AG10803 (cell line): Measurements from ENCODE around the gene PIR.

Experiments
- DNase-seq: peaks from one replicate; pipeline ENCODE4 v3.0.0; 2010; ENCODE audit warnings: low read depth
- H3K4me3 ChIP-seq: 2 replicates; pipeline ENCODE4 v1.5.1; 2011; ENCODE audit warnings: mild to moderate bottlenecking, low read length, control low read depth
- CTCF ChIP-seq: conservative IDR thresholded peaks from 2 replicates; pipeline ENCODE4 v1.5.1; 2011; ENCODE audit warnings: mild to moderate bottlenecking, low read length, control low read depth, inconsistent platforms

The PIR gene

GRCh38 chrX:15410947-15411346, 82.2 kb downstream of the PIR start:
- no peak overlapping the region for H3K4me3 ChIP-seq
- DNase-seq: no peak
- TF ChIP-seq CTCF: no peak

- no peak for TF ChIP-seq CTCF
- no peak for DNase-seq
- H3K4me3 ChIP-seq: no peak overlapping the region
Observed at GRCh38 chrX:15410430-15410829, 82.7 kb downstream of the PIR start.

GRCh38 chrX:15405846-15406245, 87.3 kb downstream of the PIR start:
- no peak for TF ChIP-seq CTCF
- peak; percentile 7 for DNase-seq
- no peak overlapping the region for H3K4me3 ChIP-seq

- peak; percentile 35 for DNase-seq
- H3K4me3 ChIP-seq: no peak overlapping the region
- TF ChIP-seq CTCF: no peak
Observed at GRCh38 chrX:15404401-15405096, 88.6 kb downstream of the PIR start.

GRCh38 chrX:15401378-15401777, 91.8 kb downstream of the PIR start:
- no peak overlapping the region for H3K4me3 ChIP-seq
- TF ChIP-seq CTCF: no peak
- no peak for DNase-seq

GRCh38 chrX:15399962-15400391, 93.2 kb downstream of the PIR start:
- H3K4me3 ChIP-seq: no peak overlapping the region
- DNase-seq: no peak
- no peak for TF ChIP-seq CTCF

- DNase-seq: no peak
- no peak overlapping the region for H3K4me3 ChIP-seq
- TF ChIP-seq CTCF: no peak
Observed at GRCh38 chrX:15398874-15399273, 94.3 kb downstream of the PIR start.
